Liver (tissue), 9 donors: ENCODE results near the gene CLEC4E. TPM values are rescaled to one million over a fixed set of nuclear protein-coding genes. Genes with fewer than 3 reads are reported as not detected.
"Not testable (repeated sequence)": the region's sequence is repeated elsewhere in the genome, so short reads cannot be mapped to it uniquely, and the experiment has no call there.

Source experiments
- DNase-seq: peaks from one replicate; pipeline ENCODE4 v3.0.0-alpha.2; 2017; ENCODE audit warnings: low spot score
- H3K27ac ChIP-seq, 2 donors: one replicate each; pipeline ENCODE4 v1.7.0; 2013; ENCODE audit warnings: inconsistent platforms in 2 of 2, low read length in 2 of 2, control low read depth in 1 of 2, low read depth in 1 of 2, mild to moderate bottlenecking in 1 of 2
- H3K27me3 ChIP-seq, 4 donors: one replicate each; pipeline versions ENCODE4 v1.6.1 to v1.7.0; 2013; ENCODE audit warnings: low read length in 3 of 4, inconsistent platforms in 1 of 4, mild to moderate bottlenecking in 1 of 4, moderate library complexity in 1 of 4; ENCODE audit not compliant: control insufficient read depth in 4 of 4, insufficient read depth in 4 of 4
- H3K36me3 ChIP-seq, 4 donors: one replicate each; pipeline versions ENCODE4 v1.6.1 to v1.7.0; 2013; ENCODE audit warnings: low read length in 3 of 4, mild to moderate bottlenecking in 3 of 4, low read depth in 1 of 4, moderate library complexity in 1 of 4; ENCODE audit not compliant: control insufficient read depth in 4 of 4, insufficient read depth in 3 of 4
- H3K4me1 ChIP-seq, 4 donors: one replicate each; pipeline versions ENCODE4 v1.6.1 to v1.7.0; 2013; ENCODE audit warnings: low read length in 3 of 4, mild to moderate bottlenecking in 3 of 4, moderate library complexity in 1 of 4; ENCODE audit not compliant: control insufficient read depth in 4 of 4, insufficient read depth in 4 of 4
- H3K4me3 ChIP-seq, 3 donors: one replicate each; pipeline versions ENCODE4 v1.6.1 to v1.7.0; 2013; ENCODE audit warnings: low read length in 3 of 3, control low read depth in 1 of 3, low read depth in 1 of 3, mild to moderate bottlenecking in 1 of 3
- H3K9ac ChIP-seq, 2 donors: one replicate each; pipeline ENCODE4 v1.7.0; 2013; ENCODE audit warnings: low read length in 2 of 2, mild to moderate bottlenecking in 2 of 2, moderate library complexity in 2 of 2, control low read depth in 1 of 2, low read depth in 1 of 2
- H3K9me3 ChIP-seq, 4 donors: one replicate each; pipeline versions ENCODE4 v1.6.1 to v1.7.0; 2013; ENCODE audit warnings: low read length in 3 of 4; ENCODE audit not compliant: control insufficient read depth in 4 of 4
- CTCF ChIP-seq: fragments of 150-350 bp; IDR thresholded peaks from 2 replicates; pipeline ENCODE4 v1.5.1; 2017; ENCODE audit warnings: improper control_type of control experiment, low read depth, low read length; ENCODE audit not compliant: missing input control
- FOXA1 ChIP-seq: IDR thresholded peaks from 2 replicates; pipeline ENCODE4 v1.6.1; 2016; ENCODE audit warnings: antibody characterized with exemption
- HNF4G ChIP-seq: IDR thresholded peaks from 2 replicates; pipeline ENCODE4 v1.6.1; 2016; ENCODE audit warnings: antibody characterized with exemption
- NR2F2 ChIP-seq: IDR thresholded peaks from 2 replicates; pipeline ENCODE4 v1.6.1; 2016; ENCODE audit warnings: antibody characterized with exemption
- RAD21 ChIP-seq, 2 donors: IDR thresholded peaks; 2 replicates each; pipeline ENCODE4 v1.6.1; 2016; ENCODE audit warnings: antibody characterized with exemption in 2 of 2, mild to moderate bottlenecking in 2 of 2
- REST ChIP-seq: IDR thresholded peaks from 2 replicates; pipeline ENCODE4 v1.6.1; 2016; ENCODE audit warnings: antibody characterized with exemption, mild to moderate bottlenecking
- RXRA ChIP-seq, 2 donors: IDR thresholded peaks; 2 replicates each; pipeline ENCODE4 v1.6.1; 2017 to 2018; ENCODE audit warnings: antibody characterized with exemption in 2 of 2, mild to moderate bottlenecking in 1 of 2
- SP1 ChIP-seq: IDR thresholded peaks from 2 replicates; pipeline ENCODE4 v1.6.1; 2018; ENCODE audit warnings: antibody characterized with exemption, mild to moderate bottlenecking
- TAF1 ChIP-seq: conservative IDR thresholded peaks from 2 replicates; pipeline ENCODE4 v1.6.1; 2016; ENCODE audit warnings: antibody characterized with exemption, mild to moderate bottlenecking
- WGBS: extraction: QIAGEN DNeasy Blood & Tissue Kit; methylation state at CpG from one replicate; pipeline ENCODE4 v1.1.7; 2013; 5-methylcytosine and 5-hydroxymethylcytosine counted together
- polyA plus RNA-seq, 2 donors: library from polyadenylated mRNA; stranded (reverse) in 1 of 2; unstranded in 1 of 2; fragments of 200-250 nt in 1 of 2; fragments of >200 nt in 1 of 2; fragmentation: Nextera tagmentation in 1 of 2; extraction: Ambion mirVana in 1 of 2; gene quantifications; one replicate each; pipeline versions ENCODE4 v1.2.1 to v1.2.3, GENCODE V29; 2013 to 2015
- total RNA-seq, 2 donors: library from RNA; depleted of rRNA; stranded (reverse); fragments of >200 nt; gene quantifications; one replicate each; pipeline ENCODE4 v1.2.3, GENCODE V29; 2014
- donor health status: healthy.
- donor health status: healthy.
- donor health status: healthy.
- donor health status: healthy.
- donor health status: healthy.

The CLEC4E gene
- total and polyA plus RNA-seq, 4 donors = 0.05 to 2.9 (median 1.7) TPM

GRCh38 chr12:8544295-8544694 lies 3.6 kb upstream of the CLEC4E start:
- H3K4me3 ChIP-seq = no peak overlapping the region
- no peaks in the 10 kb centered on the region for H3K36me3 ChIP-seq
- H3K27ac ChIP-seq = no peak overlapping the region
- H3K4me1 ChIP-seq = no peaks in the 10 kb centered on the region
- no peaks in the 10 kb centered on the region for H3K27me3 ChIP-seq
- DNase-seq = peak; percentile 79
- H3K9me3 ChIP-seq = no peaks in the 10 kb centered on the region
- TF ChIP-seq CTCF = peak; percentile 91
- no peak for TF ChIP-seq SP1
- TF ChIP-seq RXRA (IDR thresholded peaks at IDR 0.05) = no peak
- peak; percentile 85 to 86 for TF ChIP-seq RAD21 (IDR thresholded peaks at IDR 0.05)
- TF ChIP-seq REST = no peak
- H3K9ac ChIP-seq = no peak overlapping the region
- WGBS = 2% methylated on average over 3 of the region's 3 CpGs

GRCh38 chr12:8541562-8541961 lies 857 bp upstream of the CLEC4E start:
- TF ChIP-seq CTCF (no peak), REST (no peak), FOXA1 (no peak), NR2F2 (no peak), TAF1 (no peak), HNF4G (no peak)

GRCh38 chr12:8537820-8538219 lies 2.9 kb downstream of the CLEC4E start:
- 88% methylated on average over 16 of the region's 16 CpGs for WGBS
- not testable (repeated sequence) for H3K4me1 ChIP-seq, H3K9ac ChIP-seq, H3K27me3 ChIP-seq, H3K9me3 ChIP-seq, DNase-seq, H3K4me3 ChIP-seq, H3K36me3 ChIP-seq, H3K27ac ChIP-seq

More at GRCh38 chr12:8541562-8541961, 857 bp upstream of the CLEC4E start:
- H3K27me3 ChIP-seq = peaks cover 0 to 4% (median 0%) of the 10 kb centered on the region in 4 donors
- H3K4me3 ChIP-seq = no peak overlapping the region
- no peak overlapping the region for H3K27ac ChIP-seq
- 79% methylated on average over 10 of the region's 10 CpGs for WGBS
- no peaks in the 10 kb centered on the region for H3K9me3 ChIP-seq
- H3K36me3 ChIP-seq = no peaks in the 10 kb centered on the region
- no peaks in the 10 kb centered on the region for H3K4me1 ChIP-seq
- no peak for DNase-seq
- H3K9ac ChIP-seq = no peak overlapping the region
